Tibial nerve (tissue), 4 donors: ENCODE measurements around the gene HSPA9. TPM values are rescaled to one million over a fixed set of nuclear protein-coding genes. Genes with fewer than 3 reads are reported as not detected.

Source experiments
- DNase-seq, 2 donors: peaks; one replicate each; pipeline ENCODE4 v3.0.0-alpha.2; 2019; ENCODE audit warnings: low spot score in 2 of 2
- H3K27ac ChIP-seq, 4 donors: fragments of 200-600 bp; sonication (generic) in 3 of 4; one replicate each; pipeline ENCODE4 v1.5.1; 2017 to 2019; ENCODE audit warnings: mild to moderate bottlenecking in 1 of 4
- H3K27me3 ChIP-seq, 2 donors: fragments of 200-600 bp; sonication (generic) in 1 of 2; one replicate each; pipeline versions ENCODE4 v1.5.1 to v1.6.0; 2017 to 2019
- H3K36me3 ChIP-seq, 3 donors: fragments of 200-600 bp; sonication (generic); one replicate each; pipeline ENCODE4 v1.5.1; 2018 to 2019
- H3K4me1 ChIP-seq, 4 donors: fragments of 200-600 bp; sonication (generic) in 3 of 4; one replicate each; pipeline ENCODE4 v1.5.1; 2017 to 2019
- H3K4me3 ChIP-seq, 4 donors: fragments of 200-600 bp; sonication (generic) in 3 of 4; one replicate each; pipeline ENCODE4 v1.5.1; 2017 to 2019; ENCODE audit warnings: mild to moderate bottlenecking in 1 of 4, moderate library complexity in 1 of 4
- H3K9me3 ChIP-seq, 4 donors: fragments of 200-600 bp; sonication (generic) in 3 of 4; one replicate each; pipeline ENCODE4 v1.5.1; 2017 to 2019
- EP300 ChIP-seq, 2 donors: sonication (generic); formaldehyde crosslinking; IDR thresholded peaks; one replicate each; pipeline ENCODE4 v1.6.1; 2017; ENCODE audit warnings: antibody characterized with exemption in 2 of 2, mild to moderate bottlenecking in 1 of 2
- POLR2A ChIP-seq, 2 donors: fragments of 450-650 bp; IDR thresholded peaks; one replicate each; pipeline ENCODE4 v1.6.1; 2017; ENCODE audit warnings: antibody characterized with exemption in 2 of 2, mild to moderate bottlenecking in 2 of 2, moderate library complexity in 2 of 2
- WGBS, 2 donors: methylation state at CpG; one replicate each; pipeline ENCODE4 v1.1.5; 2018; 5-methylcytosine and 5-hydroxymethylcytosine counted together
- total RNA-seq, 4 donors: library from RNA; depleted of rRNA; stranded (reverse); fragments of >200 nt; gene quantifications; one replicate each; pipeline ENCODE4 v1.1.0, GENCODE V29; 2016
- TF ChIP-seq, protein P1 (sequence below), 5 experiments: fragments of 200-600 bp in 3 of 5; fragments of 450-650 bp in 2 of 5; sonication (generic) in 3 of 5; IDR thresholded peaks; one replicate each; pipeline ENCODE4 v1.5.1; 2016 to 2019; ENCODE audit warnings: antibody characterized with exemption in 5 of 5, mild to moderate bottlenecking in 3 of 5, moderate library complexity in 2 of 5

The HSPA9 gene
- total RNA-seq, 4 donors from 2014 or later = 154 to 230 (median 201) TPM

DNA sequence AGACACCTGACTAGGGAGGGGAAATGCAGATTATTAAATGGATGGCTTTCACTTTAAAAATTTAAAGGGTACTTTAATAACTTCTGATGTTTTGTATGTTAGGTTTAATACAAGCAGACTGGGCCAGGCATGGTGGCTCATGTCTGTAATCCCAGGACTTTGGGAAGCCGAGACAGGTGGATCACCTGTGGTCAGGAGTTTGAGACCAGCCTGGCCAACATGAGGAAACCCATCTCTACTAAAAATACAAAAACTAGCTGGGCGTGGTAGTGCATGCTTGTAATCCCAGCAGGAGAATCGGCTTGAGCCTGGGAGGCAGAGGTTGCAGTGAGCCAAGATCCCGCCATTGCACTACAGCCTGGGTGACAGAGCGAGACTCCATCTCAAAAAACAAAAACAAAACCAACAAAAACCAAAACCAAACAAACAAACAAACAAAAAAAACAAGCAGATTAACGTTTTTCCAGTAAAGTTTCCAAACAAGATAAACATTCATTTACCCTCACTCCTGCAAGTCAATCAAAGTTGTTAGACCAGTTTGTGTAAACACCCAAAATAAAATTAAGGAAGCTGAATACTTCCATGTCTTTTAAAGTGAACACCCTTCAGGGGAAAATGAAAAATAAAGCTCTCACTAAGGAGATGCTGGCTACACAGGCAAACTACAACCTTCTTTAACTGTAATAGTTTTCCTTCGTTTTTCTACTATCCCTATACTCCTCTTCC is 46.3 kb downstream of the HSPA9 start:
- no peaks in the 10 kb centered on the region for H3K9me3 ChIP-seq
- peaks cover 0 to 5% (median 0%) of the 10 kb centered on the region in 3 donors for H3K36me3 ChIP-seq
- H3K27me3 ChIP-seq = no peaks in the 10 kb centered on the region
- 72 to 79% methylated on average over 7 of the region's 7 CpGs for WGBS, 2 donors
- DNase-seq = no peak
- H3K4me1 ChIP-seq = peaks cover 0 to 34% (median 0%) of the 10 kb centered on the region in 4 donors
- no peak overlapping the region for H3K4me3 ChIP-seq
- TF ChIP-seq POLR2A (IDR thresholded peaks at IDR 0.05) (no peak), EP300 (IDR thresholded peaks at IDR 0.05) (no peak)
- TF ChIP-seq, protein P1, sequence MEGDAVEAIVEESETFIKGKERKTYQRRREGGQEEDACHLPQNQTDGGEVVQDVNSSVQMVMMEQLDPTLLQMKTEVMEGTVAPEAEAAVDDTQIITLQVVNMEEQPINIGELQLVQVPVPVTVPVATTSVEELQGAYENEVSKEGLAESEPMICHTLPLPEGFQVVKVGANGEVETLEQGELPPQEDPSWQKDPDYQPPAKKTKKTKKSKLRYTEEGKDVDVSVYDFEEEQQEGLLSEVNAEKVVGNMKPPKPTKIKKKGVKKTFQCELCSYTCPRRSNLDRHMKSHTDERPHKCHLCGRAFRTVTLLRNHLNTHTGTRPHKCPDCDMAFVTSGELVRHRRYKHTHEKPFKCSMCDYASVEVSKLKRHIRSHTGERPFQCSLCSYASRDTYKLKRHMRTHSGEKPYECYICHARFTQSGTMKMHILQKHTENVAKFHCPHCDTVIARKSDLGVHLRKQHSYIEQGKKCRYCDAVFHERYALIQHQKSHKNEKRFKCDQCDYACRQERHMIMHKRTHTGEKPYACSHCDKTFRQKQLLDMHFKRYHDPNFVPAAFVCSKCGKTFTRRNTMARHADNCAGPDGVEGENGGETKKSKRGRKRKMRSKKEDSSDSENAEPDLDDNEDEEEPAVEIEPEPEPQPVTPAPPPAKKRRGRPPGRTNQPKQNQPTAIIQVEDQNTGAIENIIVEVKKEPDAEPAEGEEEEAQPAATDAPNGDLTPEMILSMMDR (IDR thresholded peaks at IDR 0.05) = no peak
- H3K27ac ChIP-seq = no peak overlapping the region

DNA sequence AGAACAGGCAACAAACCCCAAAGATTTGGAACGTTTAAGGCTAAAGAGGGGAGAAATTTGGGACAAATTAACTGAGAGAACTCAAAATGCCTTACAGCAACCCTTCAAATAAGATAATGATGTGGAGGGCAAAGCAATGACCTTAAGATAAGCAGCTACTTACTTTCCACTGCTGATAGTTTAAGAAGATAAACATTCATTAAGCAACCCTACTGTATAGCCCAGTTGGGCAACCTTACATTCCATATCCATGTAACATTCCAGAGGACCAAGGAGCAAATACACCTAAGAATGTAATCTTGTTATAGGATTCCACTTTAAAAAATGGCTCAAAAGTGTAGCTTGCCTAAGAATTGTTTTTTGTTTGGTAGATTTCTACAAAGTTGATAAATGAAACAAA is 47.0 kb downstream of the HSPA9 start:
- no peaks in the 10 kb centered on the region for H3K27me3 ChIP-seq
- DNase-seq = no peak
- no peak overlapping the region for H3K27ac ChIP-seq
- H3K36me3 ChIP-seq = no peaks in the 10 kb centered on the region
- peaks cover 0 to 29% (median 0%) of the 10 kb centered on the region in 4 donors for H3K4me1 ChIP-seq
- TF ChIP-seq, protein P1 (IDR thresholded peaks at IDR 0.05) = no peak
- TF ChIP-seq POLR2A (IDR thresholded peaks at IDR 0.05) (no peak), EP300 (IDR thresholded peaks at IDR 0.05) (no peak)
- WGBS, 2 donors = 74 to 80% methylated on average over 1 of the region's 1 CpG
- H3K9me3 ChIP-seq = no peaks in the 10 kb centered on the region
- H3K4me3 ChIP-seq = no peak overlapping the region

DNA sequence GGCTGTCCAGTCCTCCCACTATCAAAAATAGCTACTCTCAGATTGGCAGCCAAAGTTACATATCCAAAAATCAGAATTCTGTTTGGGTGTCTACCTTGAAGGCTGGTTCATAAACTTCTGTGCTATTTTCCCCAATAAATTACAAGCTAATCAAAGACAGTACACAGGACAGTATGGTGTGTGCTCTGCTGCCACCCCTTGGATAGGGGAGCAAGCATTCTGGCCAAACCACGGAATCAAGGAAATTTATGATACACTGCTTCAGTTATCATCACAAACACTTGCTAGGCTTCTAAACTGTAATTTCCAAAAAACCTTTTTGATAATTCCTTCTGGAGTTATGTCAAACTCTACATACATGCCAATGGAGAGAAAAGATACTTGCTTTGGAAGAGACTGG is 48.0 kb downstream of the HSPA9 start:
- peaks cover 0 to 23% (median 0%) of the 10 kb centered on the region in 4 donors for H3K4me1 ChIP-seq
- H3K9me3 ChIP-seq = no peaks in the 10 kb centered on the region
- TF ChIP-seq, protein P1 (IDR thresholded peaks at IDR 0.05) = no peak
- TF ChIP-seq EP300 (IDR thresholded peaks at IDR 0.05) = no peak
- TF ChIP-seq POLR2A (IDR thresholded peaks at IDR 0.05) = no peak
- H3K27ac ChIP-seq = no peak overlapping the region
- WGBS, 2 donors = 50 to 62% methylated on average over 1 of the region's 1 CpG
- H3K4me3 ChIP-seq = no peak overlapping the region
- no peaks in the 10 kb centered on the region for H3K27me3 ChIP-seq
- no peaks in the 10 kb centered on the region for H3K36me3 ChIP-seq
- DNase-seq = no peak

DNA sequence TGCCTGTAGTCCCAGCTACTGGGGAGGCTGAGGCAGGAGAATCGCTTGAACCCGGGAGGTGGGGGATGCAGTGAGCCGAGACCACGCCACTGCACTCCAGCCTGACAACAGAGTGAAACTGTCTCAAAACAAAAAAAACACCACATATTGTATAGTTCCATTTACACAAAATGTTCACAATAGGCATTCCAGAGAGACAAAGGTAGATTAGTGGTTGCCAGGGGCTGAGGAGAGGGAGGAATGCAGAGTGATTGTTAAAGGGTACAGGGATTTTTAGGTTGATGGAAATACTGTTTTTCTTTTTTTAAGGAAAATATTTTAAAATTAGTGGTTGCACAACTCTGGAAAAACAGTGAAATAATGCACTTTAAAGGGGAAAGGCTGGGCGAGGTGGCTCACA is 51.8 kb downstream of the HSPA9 start:
- H3K4me1 ChIP-seq = peaks cover 0 to 12% (median 0%) of the 10 kb centered on the region in 4 donors
- H3K9me3 ChIP-seq = no peaks in the 10 kb centered on the region
- H3K27me3 ChIP-seq = no peaks in the 10 kb centered on the region
- no peak overlapping the region for H3K27ac ChIP-seq
- H3K4me3 ChIP-seq = no peak overlapping the region
- TF ChIP-seq POLR2A (IDR thresholded peaks at IDR 0.05) (no peak), EP300 (IDR thresholded peaks at IDR 0.05) (no peak)
- TF ChIP-seq, protein P1 (IDR thresholded peaks at IDR 0.05) = no peak
- 90 to 95% methylated on average over 5 of the region's 5 CpGs for WGBS, 2 donors
- no peak for DNase-seq
- peaks cover 0 to 5% (median 0%) of the 10 kb centered on the region in 3 donors for H3K36me3 ChIP-seq

DNA sequence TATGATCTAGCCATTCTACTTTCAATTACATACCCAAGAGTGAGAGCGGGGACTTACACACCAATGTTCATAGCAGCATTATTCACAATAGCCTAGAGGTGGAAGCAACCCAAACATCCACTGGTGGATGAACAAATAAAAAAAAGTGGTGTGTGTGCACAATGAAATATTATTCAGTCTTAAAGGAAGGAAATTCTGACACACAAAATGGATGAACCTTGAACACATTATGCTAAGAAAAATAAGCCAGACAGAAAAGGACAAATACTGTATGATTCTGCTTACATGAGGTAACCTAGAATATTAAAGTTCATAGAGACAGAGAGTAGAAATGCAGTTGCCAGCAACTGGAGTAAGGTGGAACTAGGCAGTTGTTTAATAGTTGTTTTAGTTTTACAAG is 54.2 kb downstream of the HSPA9 start:
- H3K27ac ChIP-seq = no peak overlapping the region
- H3K9me3 ChIP-seq = no peaks in the 10 kb centered on the region
- WGBS, 2 donors = 96 to 100% methylated on average over 1 of the region's 1 CpG
- no peak overlapping the region for H3K4me3 ChIP-seq
- TF ChIP-seq POLR2A (IDR thresholded peaks at IDR 0.05) (no peak), EP300 (IDR thresholded peaks at IDR 0.05) (no peak)
- TF ChIP-seq, protein P1 (IDR thresholded peaks at IDR 0.05) = no peak
- H3K4me1 ChIP-seq = peaks cover 0 to 6% (median 0%) of the 10 kb centered on the region in 4 donors
- no peak for DNase-seq
- H3K36me3 ChIP-seq = peaks cover 0 to 29% (median 4%) of the 10 kb centered on the region in 3 donors
- H3K27me3 ChIP-seq = no peaks in the 10 kb centered on the region
